ENCODE data around the gene NLRP14. TPM values are rescaled to one million over a fixed set of nuclear protein-coding genes. Genes with fewer than 3 reads are reported as not detected.

NLRP14 gene
- total and polyA plus RNA-seq, 3 donors from 2014 or later: 1.2 to 2.4 (median 1.6) TPM

DNA sequence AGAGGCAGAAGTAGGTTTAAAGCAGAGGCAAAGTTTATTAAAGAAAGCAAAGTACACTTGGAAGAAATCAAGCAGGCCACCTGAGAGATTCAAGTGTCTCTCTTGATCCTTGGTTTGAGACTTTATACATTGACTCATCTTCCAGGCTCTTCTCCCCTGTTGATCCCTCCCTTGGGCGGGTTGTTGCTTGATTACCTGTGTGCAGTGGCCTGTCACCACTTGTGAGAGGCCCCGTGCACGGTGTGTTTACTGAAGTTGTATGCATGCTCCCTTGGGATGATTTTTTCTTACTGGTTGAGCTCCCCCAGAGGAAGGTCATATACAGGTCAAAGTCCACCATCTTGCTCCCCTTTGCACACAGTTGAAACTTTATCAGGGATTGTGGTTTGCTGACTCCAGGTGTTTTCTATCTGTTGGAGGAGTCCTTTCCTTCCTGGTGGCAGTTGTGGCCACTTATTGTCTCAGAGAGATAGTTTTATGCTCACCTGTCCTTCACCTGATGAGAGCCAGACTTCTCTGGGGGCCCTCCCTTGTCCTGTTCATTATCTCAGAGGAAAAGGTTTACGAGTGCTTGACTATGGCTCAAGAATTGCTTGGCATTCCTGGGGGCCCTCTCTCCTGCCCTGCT, 52.2 kb downstream of the NLRP14 start:
- no peaks in the 10 kb centered on the region for H3K36me3 ChIP-seq (ENCODE audit: low read depth, missing control alignments)
- H3K27me3 ChIP-seq: no peaks in the 10 kb centered on the region
- no peak for TF ChIP-seq POLR2A (IDR thresholded peaks at IDR 0.05)
- no peak overlapping the region for H3K27ac ChIP-seq
- no peaks in the 10 kb centered on the region for H3K4me1 ChIP-seq
- no peak overlapping the region for H3K4me3 ChIP-seq
- intact Hi-C loops (cut with DNase I; ENCODE audit: low total_unique reads): no loop called here
- no peak for DNase-seq
- H3K9me3 ChIP-seq: no peaks in the 10 kb centered on the region
- WGBS, 2 donors: 52 to 79% methylated on average over 4 of the region's 4 CpGs

DNA sequence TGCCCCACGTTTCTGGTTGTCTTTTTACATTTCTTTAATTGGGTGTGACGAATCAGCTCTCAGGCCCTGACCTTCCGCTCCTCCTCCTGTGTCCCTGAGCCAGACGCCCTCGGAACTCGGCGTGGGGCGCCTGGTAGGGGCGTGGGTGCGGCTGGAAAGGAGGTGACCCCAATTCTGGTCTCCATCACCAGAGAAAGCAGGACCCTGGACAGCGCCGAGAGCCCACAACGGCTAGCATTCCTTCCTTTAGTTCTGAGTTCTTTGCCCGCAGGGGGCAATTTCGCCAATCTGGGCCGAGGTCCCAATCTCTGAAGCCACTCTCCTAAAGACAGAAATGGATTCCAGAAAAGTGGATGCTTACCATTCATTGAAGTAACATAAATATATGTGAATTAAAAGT, 56.8 kb downstream of the NLRP14 start:
- Histone ChIP-seq H3K9me3 (no peaks in the 10 kb centered on the region), H3K4me1 (no peaks in the 10 kb centered on the region), H3K27me3 (no peaks in the 10 kb centered on the region), H3K36me3 (ENCODE audit: low read depth, missing control alignments) (no peaks in the 10 kb centered on the region), H3K27ac (no peak overlapping the region), H3K4me3 (no peak overlapping the region)
- TF ChIP-seq, protein P1, sequence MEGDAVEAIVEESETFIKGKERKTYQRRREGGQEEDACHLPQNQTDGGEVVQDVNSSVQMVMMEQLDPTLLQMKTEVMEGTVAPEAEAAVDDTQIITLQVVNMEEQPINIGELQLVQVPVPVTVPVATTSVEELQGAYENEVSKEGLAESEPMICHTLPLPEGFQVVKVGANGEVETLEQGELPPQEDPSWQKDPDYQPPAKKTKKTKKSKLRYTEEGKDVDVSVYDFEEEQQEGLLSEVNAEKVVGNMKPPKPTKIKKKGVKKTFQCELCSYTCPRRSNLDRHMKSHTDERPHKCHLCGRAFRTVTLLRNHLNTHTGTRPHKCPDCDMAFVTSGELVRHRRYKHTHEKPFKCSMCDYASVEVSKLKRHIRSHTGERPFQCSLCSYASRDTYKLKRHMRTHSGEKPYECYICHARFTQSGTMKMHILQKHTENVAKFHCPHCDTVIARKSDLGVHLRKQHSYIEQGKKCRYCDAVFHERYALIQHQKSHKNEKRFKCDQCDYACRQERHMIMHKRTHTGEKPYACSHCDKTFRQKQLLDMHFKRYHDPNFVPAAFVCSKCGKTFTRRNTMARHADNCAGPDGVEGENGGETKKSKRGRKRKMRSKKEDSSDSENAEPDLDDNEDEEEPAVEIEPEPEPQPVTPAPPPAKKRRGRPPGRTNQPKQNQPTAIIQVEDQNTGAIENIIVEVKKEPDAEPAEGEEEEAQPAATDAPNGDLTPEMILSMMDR (IDR thresholded peaks at IDR 0.05): no peak
- TF ChIP-seq POLR2A (IDR thresholded peaks at IDR 0.05): no peak
- intact Hi-C loops (cut with DNase I; ENCODE audit: low total_unique reads): no loop called here
- WGBS, 2 donors: 71 to 73% methylated on average over 11 to 16 of the region's 16 CpGs
- peak; percentile 15 for DNase-seq

DNA sequence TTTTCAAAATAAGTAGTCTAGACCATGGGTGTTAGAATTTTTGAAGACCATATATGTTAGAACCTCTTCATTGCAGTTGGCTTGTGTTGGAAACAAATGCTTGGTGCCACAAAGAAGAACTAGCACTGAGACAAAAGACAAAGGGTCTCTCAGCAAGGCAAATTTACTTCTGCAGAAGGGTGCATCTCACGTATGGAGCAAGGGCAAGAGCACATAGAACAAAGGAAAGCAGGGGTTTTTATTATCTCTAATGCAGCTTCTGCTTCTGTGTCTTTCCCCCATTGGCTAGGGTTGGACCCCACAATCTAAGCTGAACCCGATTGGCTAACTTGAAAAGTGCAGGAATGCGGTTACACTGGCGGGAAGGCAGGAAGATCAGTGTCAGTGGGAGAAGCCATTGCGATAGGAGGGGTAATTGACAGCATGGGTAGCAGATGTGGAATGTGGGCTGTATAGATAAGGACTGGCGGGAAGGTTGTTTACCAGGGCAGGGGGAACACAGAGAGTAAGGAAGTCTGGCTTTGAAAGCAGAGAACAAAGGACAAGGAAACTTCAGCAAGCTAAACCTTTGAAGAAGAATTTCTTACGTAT, 59.4 kb downstream of the NLRP14 start:
- no peak for DNase-seq
- H3K4me1 ChIP-seq: no peaks in the 10 kb centered on the region
- intact Hi-C loops (cut with DNase I; ENCODE audit: low total_unique reads): no loop called here
- 80% methylated on average over 7 of the region's 7 CpGs for WGBS, 2 donors
- no peaks in the 10 kb centered on the region for H3K27me3 ChIP-seq
- TF ChIP-seq POLR2A (IDR thresholded peaks at IDR 0.05): no peak
- no peaks in the 10 kb centered on the region for H3K36me3 ChIP-seq (ENCODE audit: low read depth, missing control alignments)
- no peak overlapping the region for H3K4me3 ChIP-seq
- no peak overlapping the region for H3K27ac ChIP-seq
- no peaks in the 10 kb centered on the region for H3K9me3 ChIP-seq

DNA sequence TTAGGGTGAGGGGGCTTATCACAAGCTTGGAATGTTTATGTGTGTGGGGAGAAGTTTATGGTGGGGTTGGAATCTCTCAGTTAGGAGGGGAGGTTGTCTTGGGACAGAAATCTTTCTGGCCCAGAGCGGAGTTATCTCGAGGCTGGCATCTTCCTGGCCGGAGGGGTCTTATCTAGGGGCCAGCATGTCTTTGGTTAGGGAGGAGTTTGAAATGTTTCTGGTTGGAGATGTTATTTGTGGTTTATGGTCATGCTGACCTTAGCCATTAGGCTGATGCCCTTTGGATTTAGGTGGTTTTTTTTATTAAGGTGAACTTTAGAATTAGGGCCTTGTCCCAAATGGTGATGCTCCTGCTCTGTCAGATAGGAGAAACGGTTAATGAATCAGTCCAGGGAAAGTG, 60.6 kb downstream of the NLRP14 start:
- Histone ChIP-seq H3K27me3 (no peaks in the 10 kb centered on the region), H3K4me3 (no peak overlapping the region), H3K4me1 (no peaks in the 10 kb centered on the region), H3K9me3 (no peaks in the 10 kb centered on the region), H3K36me3 (ENCODE audit: low read depth, missing control alignments) (no peaks in the 10 kb centered on the region), H3K27ac (no peak overlapping the region)
- TF ChIP-seq, protein P1 (IDR thresholded peaks at IDR 0.05): no peak
- no peak for TF ChIP-seq POLR2A (IDR thresholded peaks at IDR 0.05)
- intact Hi-C loops (cut with DNase I; ENCODE audit: low total_unique reads): no loop called here
- 54 to 60% methylated on average over 4 of the region's 4 CpGs for WGBS, 2 donors
- DNase-seq: no peak

DNA sequence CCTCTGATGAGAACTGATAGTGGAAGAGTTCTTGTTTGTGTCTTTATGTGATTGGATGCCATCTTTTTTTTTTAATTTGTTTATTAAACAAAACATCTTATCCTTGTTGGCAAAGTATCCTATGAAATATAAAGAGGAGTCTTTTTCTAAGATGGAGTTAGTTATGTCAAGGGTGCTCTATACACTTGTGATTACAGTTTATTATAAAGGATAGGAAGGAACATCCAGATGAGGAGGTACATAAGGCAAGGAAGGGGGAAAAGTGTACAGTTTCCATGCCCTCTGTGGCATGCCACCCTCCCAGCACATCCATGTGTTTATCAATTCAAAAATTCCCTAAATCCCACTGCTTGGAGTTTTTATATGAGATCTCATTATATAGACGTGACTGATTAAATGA, 61.2 kb downstream of the NLRP14 start:
- WGBS, 2 donors: 31 to 86% methylated on average over 1 of the region's 1 CpG
- DNase-seq: no peak
- Histone ChIP-seq H3K36me3 (ENCODE audit: low read depth, missing control alignments) (no peaks in the 10 kb centered on the region), H3K9me3 (no peaks in the 10 kb centered on the region), H3K4me1 (no peaks in the 10 kb centered on the region), H3K27me3 (no peaks in the 10 kb centered on the region), H3K4me3 (no peak overlapping the region), H3K27ac (no peak overlapping the region)
- intact Hi-C loops (cut with DNase I; ENCODE audit: low total_unique reads): no loop called here
- TF ChIP-seq, protein P1 (IDR thresholded peaks at IDR 0.05): no peak
- no peak for TF ChIP-seq POLR2A (IDR thresholded peaks at IDR 0.05)

DNA sequence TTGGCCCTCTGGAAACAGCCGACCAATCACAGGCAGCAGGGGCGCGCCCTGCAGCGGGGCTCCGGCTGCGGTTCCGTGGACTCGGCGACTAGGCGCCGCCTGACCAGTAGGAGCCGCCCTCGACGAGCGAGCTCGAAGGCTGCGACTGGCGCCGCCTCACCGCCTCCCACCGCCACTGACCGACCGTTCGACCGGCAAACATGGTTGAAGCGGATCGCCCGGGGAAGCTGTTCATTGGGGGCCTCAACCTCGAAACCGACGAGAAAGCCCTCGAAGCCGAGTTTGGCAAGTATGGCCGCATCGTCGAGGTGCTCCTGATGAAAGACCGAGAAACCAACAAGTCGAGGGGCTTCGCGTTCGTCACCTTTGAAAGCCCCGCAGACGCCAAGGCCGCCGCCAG, 68.6 kb downstream of the NLRP14 start, which contains the start of gene RBMXL2:
TSS of gene RBMXL2 (plus strand) at position 78 of the 400 bp plus-strand sequence. CDS start at position 201, 123 bp downstream.
- WGBS, 2 donors: 70 to 74% methylated on average over 37 to 45 of the region's 45 CpGs
- Histone ChIP-seq H3K36me3 (ENCODE audit: low read depth, missing control alignments) (no peaks in the 10 kb centered on the region), H3K27me3 (no peaks in the 10 kb centered on the region), H3K4me3 (peak within 1 kb of the TSS; percentile 49 to 58), H3K4me1 (no peaks in the 10 kb centered on the region), H3K27ac (peak within 1 kb of the TSS; percentile 48 to 79), H3K9me3 (no peaks in the 10 kb centered on the region)
- no peak for TF ChIP-seq POLR2A (IDR thresholded peaks at IDR 0.05)
- TF ChIP-seq, protein P1 (IDR thresholded peaks at IDR 0.05): no peak
- DNase-seq: peak; percentile 78
- intact Hi-C loops (cut with DNase I; ENCODE audit: low total_unique reads): no loop called here

Data from testis (tissue), 3 donors.